Measurements from ENCODE around the gene BTG2.
"Not testable (repeated sequence)": the region's sequence is repeated elsewhere in the genome, so short reads cannot be mapped to it uniquely, and the experiment has no call there.

Gene BTG2

DNA sequence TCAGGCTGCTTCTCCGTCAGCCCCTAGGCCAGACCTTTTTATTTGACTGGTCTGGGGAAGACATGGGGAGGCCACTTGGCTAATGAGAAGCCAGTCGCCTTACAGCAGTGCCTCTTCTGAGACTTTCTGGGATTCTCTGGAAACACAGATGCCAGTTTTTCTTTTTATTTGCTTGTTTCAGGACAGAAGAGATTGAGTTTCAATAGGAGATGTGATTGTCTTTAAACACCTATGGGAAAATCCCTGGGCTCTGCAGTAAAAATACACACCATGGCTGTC is 15.4 kb upstream of the BTG2 start:
- in situ Hi-C loops (cut with HindIII; ENCODE audit: low sequenced_read_pairs), result loop anchor here (5.0 kb wide), 1 partner anchor 47 kb away; no protein-coding TSS in a partner anchor

DNA sequence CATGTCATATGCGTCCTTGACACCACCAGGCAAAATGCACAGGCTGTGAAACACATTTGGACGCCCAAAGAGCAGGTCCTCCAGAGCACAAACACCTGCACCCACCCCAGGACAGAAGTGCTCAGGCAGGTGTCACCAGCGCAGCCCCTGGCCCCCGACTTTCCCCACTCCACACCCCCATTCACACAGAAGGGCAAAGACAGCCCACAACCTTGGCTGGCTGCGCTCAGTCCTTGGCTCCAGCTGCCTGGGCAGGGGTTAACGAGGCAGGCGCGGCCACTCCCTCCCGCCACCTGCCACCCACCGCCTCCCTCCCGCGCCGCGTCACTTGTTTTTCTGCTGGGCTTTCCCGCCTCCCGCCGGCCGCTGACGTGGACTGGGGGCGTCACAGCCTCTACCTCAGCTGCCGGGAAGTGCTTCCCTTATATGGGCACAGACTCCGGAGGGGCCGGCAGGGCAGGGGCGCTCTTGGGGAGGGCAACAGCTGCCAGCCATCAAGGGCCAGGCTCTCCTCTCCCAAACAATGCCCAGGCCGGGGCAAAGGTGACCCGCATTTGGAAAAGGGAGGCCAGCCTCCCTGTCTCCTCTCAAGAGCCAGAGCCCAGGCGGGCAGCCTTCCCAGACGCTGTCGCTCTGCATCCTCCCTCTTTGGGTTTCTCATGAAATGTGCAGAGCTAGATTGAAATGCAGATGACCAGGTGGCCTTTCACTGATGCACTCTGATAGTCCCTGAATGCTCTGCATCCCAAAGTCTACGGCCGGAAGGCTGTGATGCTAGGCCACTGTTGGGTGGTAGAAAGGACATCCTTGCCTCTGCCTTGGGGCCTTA is 14.8 kb upstream of the BTG2 start:
- in situ Hi-C loops (cut with HindIII; ENCODE audit: low sequenced_read_pairs), result loop anchor here (5.0 kb wide), 1 partner anchor 47 kb away; no protein-coding TSS in a partner anchor

DNA sequence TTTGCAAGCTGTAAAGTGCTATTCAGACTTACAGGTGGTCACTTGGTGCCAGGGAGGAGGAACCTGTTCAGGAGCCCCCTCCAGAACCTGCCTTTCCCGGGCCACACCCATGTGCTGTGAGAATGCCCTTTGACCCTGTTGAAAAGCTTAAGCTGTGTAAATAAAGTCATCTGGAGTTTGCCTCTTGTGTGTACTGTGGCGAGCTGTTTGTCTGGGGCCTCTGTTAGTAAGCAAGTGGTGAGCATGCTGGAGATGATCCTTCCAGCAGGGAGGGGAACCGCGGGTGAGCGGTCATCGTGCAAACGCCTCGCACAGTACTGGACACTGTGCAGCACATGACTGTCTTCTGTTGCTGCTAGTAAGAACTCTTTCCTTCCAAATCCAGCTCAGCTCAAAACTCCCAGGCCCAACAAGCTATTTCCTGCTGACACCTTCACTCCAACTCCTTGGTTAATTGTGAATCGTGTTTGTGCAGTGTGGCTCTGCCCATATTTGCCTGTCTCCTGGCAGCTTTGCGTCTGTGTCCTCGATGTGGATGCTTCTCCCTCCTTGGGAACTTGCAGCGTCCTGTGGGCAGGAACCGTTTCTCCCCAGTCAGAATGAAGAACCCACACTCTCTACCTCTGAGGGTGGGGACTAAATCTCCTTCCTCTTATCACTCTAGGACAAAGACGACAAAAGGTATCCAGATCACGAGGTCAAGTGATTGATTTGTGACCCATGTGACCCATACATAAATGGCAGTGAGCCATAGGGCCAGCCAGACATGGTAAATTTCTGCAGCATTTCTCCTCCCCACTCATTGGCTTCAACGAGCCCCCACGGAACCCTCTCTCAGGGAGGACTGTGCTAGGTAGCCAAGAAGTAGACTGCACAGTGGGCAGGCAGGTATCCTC is 13.9 kb upstream of the BTG2 start:
- in situ Hi-C loops (cut with HindIII; ENCODE audit: low sequenced_read_pairs), result loop anchor here (5.0 kb wide), 1 partner anchor 46 kb away; no protein-coding TSS in a partner anchor

GRCh38 chr1:203295796-203296195 is 9.5 kb upstream of the BTG2 start:
- in situ Hi-C loops (cut with HindIII; ENCODE audit: low sequenced_read_pairs), result no loop called here

GRCh38 chr1:203296460-203297073 is 8.8 kb upstream of the BTG2 start:
- in situ Hi-C loops (cut with HindIII; ENCODE audit: low sequenced_read_pairs), result no loop called here

DNA sequence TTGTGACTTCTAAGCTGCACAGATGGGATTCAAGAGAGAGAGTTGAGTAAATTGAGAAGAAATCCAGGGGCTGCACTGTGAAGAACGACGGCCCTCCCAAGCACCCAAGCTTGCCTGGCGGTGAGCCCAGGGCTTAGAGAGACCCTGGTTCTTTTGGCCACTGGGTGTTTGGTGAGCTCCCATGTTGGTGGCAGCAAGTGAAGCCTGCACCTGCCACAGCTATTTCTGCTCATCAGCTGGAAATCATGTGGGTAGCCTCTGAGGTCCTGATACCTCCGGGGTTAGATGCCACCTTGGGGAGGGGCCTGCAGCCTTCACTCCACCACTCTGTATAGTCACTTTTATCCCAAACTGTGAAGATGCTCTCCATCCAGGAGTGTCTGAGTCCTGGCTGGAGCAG is 6.2 kb upstream of the BTG2 start:
- in situ Hi-C loops (cut with HindIII; ENCODE audit: low sequenced_read_pairs), result no loop called here

- in situ Hi-C loops (cut with HindIII; ENCODE audit: low sequenced_read_pairs), result not testable (repeated sequence)
Measured at GRCh38 chr1:203299719-203300429, 5.4 kb upstream of the BTG2 start.

GRCh38 chr1:203300441-203301330 is 4.6 kb upstream of the BTG2 start:
- in situ Hi-C loops (cut with HindIII; ENCODE audit: low sequenced_read_pairs), result no loop called here

GRCh38 chr1:203301331-203301668 is 4.0 kb upstream of the BTG2 start:
- in situ Hi-C loops (cut with HindIII; ENCODE audit: low sequenced_read_pairs), result no loop called here

- in situ Hi-C loops (cut with HindIII; ENCODE audit: low sequenced_read_pairs), result no loop called here
Measured at GRCh38 chr1:203302456-203302855, 2.9 kb upstream of the BTG2 start.

DNA sequence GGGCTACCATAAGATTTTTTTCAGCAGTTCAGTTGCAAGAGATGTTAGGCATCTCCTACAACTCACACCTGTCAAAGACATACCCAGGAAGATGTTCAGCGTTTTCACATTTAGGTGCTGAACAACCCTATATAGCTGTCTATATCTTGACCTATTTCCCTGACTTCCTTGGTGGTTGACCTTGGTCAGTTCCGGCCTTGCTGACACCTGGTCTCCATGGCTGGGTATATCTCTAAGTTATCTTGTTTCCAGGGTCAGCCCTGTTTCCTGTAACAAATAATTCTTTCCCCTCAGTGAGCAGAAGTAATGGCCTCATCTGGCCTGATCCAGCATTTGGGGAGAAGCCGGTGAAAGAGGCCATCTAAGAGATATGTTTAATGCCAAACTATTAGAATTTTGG is 2.4 kb upstream of the BTG2 start:
- in situ Hi-C loops (cut with HindIII; ENCODE audit: low sequenced_read_pairs), result no loop called here

- in situ Hi-C loops (cut with HindIII; ENCODE audit: low sequenced_read_pairs), result no loop called here
Measured at GRCh38 chr1:203304391-203304918, 864 bp upstream of the BTG2 start.

- in situ Hi-C loops (cut with HindIII; ENCODE audit: low sequenced_read_pairs), result no loop called here
Measured at GRCh38 chr1:203305809-203306088, 430 bp downstream of the BTG2 start.

DNA sequence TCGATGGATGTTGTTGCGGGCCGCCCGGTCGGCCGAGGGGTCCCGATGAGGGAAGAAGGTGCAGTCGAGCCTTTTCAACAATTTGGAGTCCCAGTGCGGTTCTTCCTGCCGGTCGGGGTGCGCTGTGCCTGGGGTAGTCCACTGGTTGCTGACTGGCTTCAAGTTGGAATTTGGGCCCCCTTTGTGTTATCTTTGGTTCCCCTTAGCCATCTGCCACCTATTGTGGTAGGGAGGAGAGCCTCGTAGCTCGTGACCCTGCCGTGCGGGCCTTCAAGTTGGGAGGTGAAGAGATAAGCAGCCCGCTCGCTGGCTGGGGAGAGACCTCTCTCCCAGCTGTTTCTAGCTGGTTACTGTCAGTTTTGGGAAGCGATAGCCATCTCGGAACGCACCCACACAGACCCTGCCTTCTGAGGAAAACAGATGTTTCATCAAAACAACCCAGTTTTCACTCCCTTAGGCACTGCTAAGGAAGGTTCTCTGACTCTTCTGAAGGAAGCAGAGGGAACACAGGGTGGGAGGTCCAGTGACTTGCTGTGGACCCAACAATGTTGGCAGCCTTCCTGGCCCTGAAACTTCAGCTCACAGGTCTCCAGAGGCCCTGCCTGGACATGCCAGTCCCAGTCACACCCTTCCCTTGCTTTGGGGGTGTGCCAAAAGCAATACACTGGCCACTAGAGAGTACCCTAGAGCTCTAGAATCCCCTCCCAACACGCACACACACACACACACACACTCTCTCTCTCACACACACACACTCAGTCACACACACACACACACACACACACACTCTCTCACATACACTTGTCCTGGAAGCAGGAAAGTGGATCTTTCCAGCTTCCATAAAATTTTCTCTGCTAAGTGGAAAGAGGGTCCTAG is 1.0 kb downstream of the BTG2 start:
- in situ Hi-C loops (cut with HindIII; ENCODE audit: low sequenced_read_pairs), result no loop called here

- in situ Hi-C loops (cut with HindIII; ENCODE audit: low sequenced_read_pairs), result no loop called here
Measured at GRCh38 chr1:203306965-203307541, 1.7 kb downstream of the BTG2 start.

DNA sequence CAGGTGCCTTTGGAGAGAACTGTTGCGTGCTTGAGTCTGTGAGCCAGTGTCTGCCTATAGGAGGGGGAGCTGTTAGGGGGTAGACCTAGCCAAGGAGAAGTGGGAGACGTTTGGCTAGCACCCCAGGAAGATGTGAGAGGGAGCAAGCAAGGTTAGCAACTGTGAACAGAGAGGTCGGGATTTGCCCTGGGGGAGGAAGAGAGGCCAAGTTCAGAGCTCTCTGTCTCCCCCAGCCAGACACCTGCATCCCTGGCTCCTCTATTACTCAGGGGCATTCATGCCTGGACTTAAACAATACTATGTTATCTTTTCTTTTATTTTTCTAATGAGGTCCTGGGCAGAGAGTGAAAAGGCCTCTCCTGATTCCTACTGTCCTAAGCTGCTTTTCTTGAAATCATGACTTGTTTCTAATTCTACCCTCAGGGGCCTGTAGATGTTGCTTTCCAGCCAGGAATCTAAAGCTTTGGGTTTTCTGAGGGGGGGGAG is 2.4 kb downstream of the BTG2 start:
- in situ Hi-C loops (cut with HindIII; ENCODE audit: low sequenced_read_pairs), result no loop called here

DNA sequence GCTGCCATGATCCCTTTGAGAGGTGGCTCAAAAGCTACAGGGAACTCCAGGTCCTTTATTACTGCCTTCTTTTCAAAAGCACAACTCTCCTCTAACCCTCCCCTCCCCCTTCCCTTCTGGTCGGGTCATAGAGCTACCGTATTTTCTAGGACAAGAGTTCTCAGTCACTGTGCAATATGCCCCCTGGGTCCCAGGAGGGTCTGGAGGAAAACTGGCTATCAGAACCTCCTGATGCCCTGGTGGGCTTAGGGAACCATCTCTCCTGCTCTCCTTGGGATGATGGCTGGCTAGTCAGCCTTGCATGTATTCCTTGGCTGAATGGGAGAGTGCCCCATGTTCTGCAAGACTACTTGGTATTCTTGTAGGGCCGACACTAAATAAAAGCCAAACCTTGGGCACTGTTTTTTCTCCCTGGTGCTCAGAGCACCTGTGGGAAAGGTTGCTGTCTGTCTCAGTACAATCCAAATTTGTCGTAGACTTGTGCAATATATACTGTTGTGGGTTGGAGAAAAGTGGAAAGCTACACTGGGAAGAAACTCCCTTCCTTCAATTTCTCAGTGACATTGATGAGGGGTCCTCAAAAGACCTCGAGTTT is 3.1 kb downstream of the BTG2 start:
- in situ Hi-C loops (cut with HindIII; ENCODE audit: low sequenced_read_pairs), result no loop called here

DNA sequence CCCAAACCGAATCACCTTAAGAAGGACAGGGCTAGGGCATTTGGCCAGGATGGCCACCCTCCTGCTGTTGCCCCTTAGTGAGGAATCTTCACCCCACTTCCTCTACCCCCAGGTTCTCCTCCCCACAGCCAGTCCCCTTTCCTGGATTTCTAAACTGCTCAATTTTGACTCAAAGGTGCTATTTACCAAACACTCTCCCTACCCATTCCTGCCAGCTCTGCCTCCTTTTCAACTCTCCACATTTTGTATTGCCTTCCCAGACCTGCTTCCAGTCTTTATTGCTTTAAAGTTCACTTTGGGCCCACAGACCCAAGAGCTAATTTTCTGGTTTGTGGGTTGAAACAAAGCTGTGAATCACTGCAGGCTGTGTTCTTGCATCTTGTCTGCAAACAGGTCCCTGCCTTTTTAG is 3.6 kb downstream of the BTG2 start:
- in situ Hi-C loops (cut with HindIII; ENCODE audit: low sequenced_read_pairs), result no loop called here
